Measurements from ENCODE around the gene CFAP69. TPM values are rescaled to one million over a fixed set of nuclear protein-coding genes. Genes with fewer than 3 reads are reported as not detected.

The CFAP69 gene
- total and polyA plus RNA-seq, 4 experiments from 2014 or later = 0.58 TPM; not detected in 3

DNA sequence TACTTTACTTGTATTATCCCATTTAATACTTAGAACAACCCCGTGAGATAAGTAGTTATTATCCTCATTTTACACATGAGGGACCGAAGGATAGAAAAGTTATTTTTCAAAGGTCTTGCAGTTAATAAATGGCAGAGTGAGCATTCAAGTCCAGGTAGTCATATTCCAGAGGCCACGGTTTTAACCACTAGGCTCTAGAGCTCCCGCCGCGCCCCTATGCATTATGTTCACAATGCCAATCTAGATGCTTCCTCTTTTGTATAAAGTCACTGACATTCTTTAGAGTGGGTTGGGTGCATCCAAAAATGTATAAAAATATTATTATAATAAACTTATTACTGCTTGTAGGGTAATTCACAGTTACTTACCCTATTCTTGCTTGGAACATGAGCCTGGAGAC is 11.4 kb upstream of the CFAP69 start:
- Histone ChIP-seq H3K4me3 (ENCODE audit: low read length in 2 of 2) (no peak overlapping the region), H3K27ac (ENCODE audit: low read depth, low read length) (no peak overlapping the region), H3K27me3 (ENCODE audit: insufficient read depth, low read length) (no peaks in the 10 kb centered on the region), H3K4me1 (ENCODE audit: insufficient read depth, low read length) (no peaks in the 10 kb centered on the region), H3K36me3 (ENCODE audit: insufficient read depth, low read length) (no peaks in the 10 kb centered on the region), H3K9me3 (ENCODE audit: control insufficient read depth in 1 of 2, low read length in 2 of 2) (no peaks in the 10 kb centered on the region)
- Mint-ChIP-seq H3K27me3 (peaks cover 4 to 8% of the 10 kb centered on the region in 2 donors), H3K4me3 (no peak overlapping the region), H3K9me3 (no peaks in the 10 kb centered on the region), H3K36me3 (no peaks in the 10 kb centered on the region), H3K4me1 (no peaks in the 10 kb centered on the region), H3K27ac (no peak overlapping the region)
- no peak for DNase-seq
- POLR2A ChIA-PET (ENCODE audit: partially characterized antibody) = no interaction called here
- CTCF ChIA-PET (ENCODE audit: partially characterized antibody) = no interaction called here
- intact Hi-C loops (cut with micrococcal nuclease) = no loop called here

DNA sequence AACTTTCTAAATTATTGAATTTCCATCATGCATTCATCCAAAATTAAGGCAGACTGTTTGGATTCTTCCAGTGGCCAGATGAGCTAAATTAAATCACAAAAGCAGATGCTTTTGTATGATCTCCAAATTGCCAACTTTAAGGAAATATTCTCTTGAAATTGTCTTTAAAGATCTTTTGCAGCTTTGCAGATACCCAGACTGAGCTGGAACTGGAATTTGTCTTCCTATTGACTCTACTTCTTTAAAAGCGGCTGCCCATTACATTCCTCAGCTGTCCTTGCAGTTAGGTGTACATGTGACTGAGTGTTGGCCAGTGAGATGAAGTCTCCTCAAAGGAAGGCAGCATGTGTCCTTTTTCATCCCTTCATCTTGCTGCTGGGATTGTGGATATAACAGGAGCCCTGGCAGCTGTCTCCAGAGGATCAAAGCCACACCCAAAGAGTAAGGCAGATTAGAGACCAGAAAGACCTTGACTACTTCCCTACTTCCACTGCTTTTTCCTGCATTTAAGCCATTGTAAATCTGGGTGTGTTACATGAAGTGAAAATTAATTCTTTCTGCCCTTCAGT is 8.2 kb upstream of the CFAP69 start:
- no peaks in the 10 kb centered on the region for H3K4me1 ChIP-seq (ENCODE audit: insufficient read depth, low read length)
- no peaks in the 10 kb centered on the region for H3K27me3 ChIP-seq (ENCODE audit: insufficient read depth, low read length)
- no peaks in the 10 kb centered on the region for H3K9me3 ChIP-seq (ENCODE audit: control insufficient read depth in 1 of 2, low read length in 2 of 2)
- no peaks in the 10 kb centered on the region for H3K36me3 ChIP-seq (ENCODE audit: insufficient read depth, low read length)
- intact Hi-C loops (cut with micrococcal nuclease) = no loop called here
- peaks cover 0 to 3% (median under 1%) of the 10 kb centered on the region in 4 donors for H3K4me1 Mint-ChIP-seq
- H3K9me3 Mint-ChIP-seq = no peaks in the 10 kb centered on the region
- no peak overlapping the region for H3K27ac Mint-ChIP-seq
- POLR2A ChIA-PET (ENCODE audit: partially characterized antibody) = no interaction called here
- H3K27ac ChIP-seq (ENCODE audit: low read depth, low read length) = no peak overlapping the region
- no peaks in the 10 kb centered on the region for H3K36me3 Mint-ChIP-seq
- H3K27me3 Mint-ChIP-seq = peaks cover 2 to 3% of the 10 kb centered on the region in 2 donors
- CTCF ChIA-PET (ENCODE audit: partially characterized antibody) = no interaction called here
- no peak overlapping the region for H3K4me3 ChIP-seq (ENCODE audit: low read length in 2 of 2)
- no peak overlapping the region for H3K4me3 Mint-ChIP-seq
- no peak for DNase-seq

DNA sequence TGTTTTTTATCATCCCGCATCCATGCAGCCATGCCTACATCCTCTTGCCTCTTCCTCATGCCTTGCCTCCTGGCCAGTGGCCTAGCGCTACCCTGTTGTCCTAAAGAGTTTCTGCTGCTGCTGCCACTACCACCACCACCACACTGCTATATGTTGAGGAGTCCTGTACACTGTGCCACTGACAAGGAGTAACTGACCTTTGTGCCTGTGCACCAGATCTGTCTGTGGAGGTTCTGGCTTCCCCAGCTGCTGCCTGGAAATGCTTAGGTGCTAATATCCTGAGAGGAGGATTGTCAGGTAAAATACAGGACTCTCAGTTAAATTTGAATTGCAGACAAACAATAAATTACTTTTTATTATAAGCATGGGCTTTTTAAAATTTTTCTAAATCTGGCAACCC is 7.0 kb upstream of the CFAP69 start:
- intact Hi-C loops (cut with micrococcal nuclease) = no loop called here
- H3K4me1 ChIP-seq (ENCODE audit: insufficient read depth, low read length) = no peaks in the 10 kb centered on the region
- Mint-ChIP-seq H3K9me3 (no peaks in the 10 kb centered on the region), H3K4me3 (no peak overlapping the region), H3K27ac (no peak overlapping the region), H3K36me3 (no peaks in the 10 kb centered on the region), H3K4me1 (peaks cover 0 to 3% (median under 1%) of the 10 kb centered on the region in 4 donors), H3K27me3 (peaks cover 2 to 3% of the 10 kb centered on the region in 2 donors)
- no peak for DNase-seq
- H3K36me3 ChIP-seq (ENCODE audit: insufficient read depth, low read length) = no peaks in the 10 kb centered on the region
- no peak overlapping the region for H3K4me3 ChIP-seq (ENCODE audit: low read length in 2 of 2)
- no peak overlapping the region for H3K27ac ChIP-seq (ENCODE audit: low read depth, low read length)
- ChIA-PET CTCF (ENCODE audit: partially characterized antibody) (no interaction called here), POLR2A (ENCODE audit: partially characterized antibody) (no interaction called here)
- H3K9me3 ChIP-seq (ENCODE audit: control insufficient read depth in 1 of 2, low read length in 2 of 2) = no peaks in the 10 kb centered on the region
- H3K27me3 ChIP-seq (ENCODE audit: insufficient read depth, low read length) = no peaks in the 10 kb centered on the region

GRCh38 chr7:90238583-90238982 is 6.4 kb upstream of the CFAP69 start:
- no peaks in the 10 kb centered on the region for H3K36me3 ChIP-seq (ENCODE audit: insufficient read depth, low read length)
- Mint-ChIP-seq H3K4me1 (peaks cover 0 to 5% (median 2%) of the 10 kb centered on the region in 4 donors), H3K4me3 (no peak overlapping the region), H3K27ac (no peak overlapping the region), H3K27me3 (peaks cover 3 to 4% of the 10 kb centered on the region in 2 donors), H3K36me3 (no peaks in the 10 kb centered on the region), H3K9me3 (no peaks in the 10 kb centered on the region)
- H3K4me3 ChIP-seq (ENCODE audit: low read length in 2 of 2) = no peak overlapping the region
- ChIA-PET POLR2A (ENCODE audit: partially characterized antibody) (no interaction called here), CTCF (ENCODE audit: partially characterized antibody) (no interaction called here)
- intact Hi-C loops (cut with micrococcal nuclease) = no loop called here
- no peaks in the 10 kb centered on the region for H3K27me3 ChIP-seq (ENCODE audit: insufficient read depth, low read length)
- H3K27ac ChIP-seq (ENCODE audit: low read depth, low read length) = no peak overlapping the region
- no peaks in the 10 kb centered on the region for H3K4me1 ChIP-seq (ENCODE audit: insufficient read depth, low read length)
- DNase-seq = no peak
- no peaks in the 10 kb centered on the region for H3K9me3 ChIP-seq (ENCODE audit: control insufficient read depth in 1 of 2, low read length in 2 of 2)

DNA sequence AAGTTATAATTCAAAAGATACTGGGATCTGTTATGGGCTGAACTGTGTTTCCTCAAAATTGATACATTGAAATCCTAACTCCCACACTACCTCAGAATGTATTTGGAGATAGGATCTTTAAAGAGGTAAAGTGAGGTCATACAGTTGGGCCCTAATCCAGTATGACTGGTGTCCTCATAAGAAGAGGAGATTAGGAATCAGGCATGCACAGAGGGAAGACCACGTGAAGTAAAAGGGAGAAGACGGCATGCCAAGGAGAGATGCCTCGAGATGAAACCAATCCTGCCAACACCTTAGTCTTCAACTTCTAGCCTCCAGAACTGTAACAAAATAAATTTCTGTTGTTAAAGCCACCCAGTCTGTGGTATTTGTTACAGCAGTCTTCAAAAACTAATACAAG is 5.9 kb upstream of the CFAP69 start:
- Mint-ChIP-seq H3K4me3 (no peak overlapping the region), H3K9me3 (no peaks in the 10 kb centered on the region), H3K27me3 (peaks cover 3 to 7% of the 10 kb centered on the region in 2 donors), H3K4me1 (peaks cover under 1 to 8% (median 4%) of the 10 kb centered on the region in 4 donors), H3K36me3 (no peaks in the 10 kb centered on the region), H3K27ac (peak overlapping the region in 1 of 7 donors; percentile 46)
- DNase-seq = no peak
- H3K27ac ChIP-seq (ENCODE audit: low read depth, low read length) = no peak overlapping the region
- no peaks in the 10 kb centered on the region for H3K9me3 ChIP-seq (ENCODE audit: control insufficient read depth in 1 of 2, low read length in 2 of 2)
- intact Hi-C loops (cut with micrococcal nuclease) = no loop called here
- CTCF ChIA-PET (ENCODE audit: partially characterized antibody) = no interaction called here
- no peaks in the 10 kb centered on the region for H3K27me3 ChIP-seq (ENCODE audit: insufficient read depth, low read length)
- H3K36me3 ChIP-seq (ENCODE audit: insufficient read depth, low read length) = no peaks in the 10 kb centered on the region
- peaks cover under 1% of the 10 kb centered on the region for H3K4me1 ChIP-seq (ENCODE audit: insufficient read depth, low read length)
- H3K4me3 ChIP-seq (ENCODE audit: low read length in 2 of 2) = no peak overlapping the region
- POLR2A ChIA-PET (ENCODE audit: partially characterized antibody) = no interaction called here

- Histone ChIP-seq H3K4me3 (ENCODE audit: low read length in 2 of 2) (no peak overlapping the region), H3K27me3 (ENCODE audit: insufficient read depth, low read length) (no peaks in the 10 kb centered on the region), H3K9me3 (ENCODE audit: control insufficient read depth in 1 of 2, low read length in 2 of 2) (no peaks in the 10 kb centered on the region), H3K27ac (ENCODE audit: low read depth, low read length) (no peak overlapping the region), H3K4me1 (ENCODE audit: insufficient read depth, low read length) (peaks cover 8% of the 10 kb centered on the region), H3K36me3 (ENCODE audit: insufficient read depth, low read length) (no peaks in the 10 kb centered on the region)
- Mint-ChIP-seq H3K36me3 (peaks cover 0 to 2% of the 10 kb centered on the region in 2 donors), H3K4me1 (peaks cover 4 to 13% (median 8%) of the 10 kb centered on the region in 4 donors), H3K27me3 (peaks cover 5 to 8% of the 10 kb centered on the region in 2 donors), H3K27ac (no peak overlapping the region), H3K9me3 (no peaks in the 10 kb centered on the region), H3K4me3 (peak overlapping the region in 5 of 8 donors; percentile 3 to 75 (median 47))
- ChIA-PET CTCF (ENCODE audit: partially characterized antibody) (no interaction called here), POLR2A (ENCODE audit: partially characterized antibody) (no interaction called here)
- no peak for DNase-seq
- intact Hi-C loops (cut with micrococcal nuclease) = loop anchor here (10.0 kb wide), 1 partner anchor 165 kb away; the partner anchor contains the start of gene CLDN12
Measured at GRCh38 chr7:90239625-90240228, 5.2 kb upstream of the CFAP69 start.

DNA sequence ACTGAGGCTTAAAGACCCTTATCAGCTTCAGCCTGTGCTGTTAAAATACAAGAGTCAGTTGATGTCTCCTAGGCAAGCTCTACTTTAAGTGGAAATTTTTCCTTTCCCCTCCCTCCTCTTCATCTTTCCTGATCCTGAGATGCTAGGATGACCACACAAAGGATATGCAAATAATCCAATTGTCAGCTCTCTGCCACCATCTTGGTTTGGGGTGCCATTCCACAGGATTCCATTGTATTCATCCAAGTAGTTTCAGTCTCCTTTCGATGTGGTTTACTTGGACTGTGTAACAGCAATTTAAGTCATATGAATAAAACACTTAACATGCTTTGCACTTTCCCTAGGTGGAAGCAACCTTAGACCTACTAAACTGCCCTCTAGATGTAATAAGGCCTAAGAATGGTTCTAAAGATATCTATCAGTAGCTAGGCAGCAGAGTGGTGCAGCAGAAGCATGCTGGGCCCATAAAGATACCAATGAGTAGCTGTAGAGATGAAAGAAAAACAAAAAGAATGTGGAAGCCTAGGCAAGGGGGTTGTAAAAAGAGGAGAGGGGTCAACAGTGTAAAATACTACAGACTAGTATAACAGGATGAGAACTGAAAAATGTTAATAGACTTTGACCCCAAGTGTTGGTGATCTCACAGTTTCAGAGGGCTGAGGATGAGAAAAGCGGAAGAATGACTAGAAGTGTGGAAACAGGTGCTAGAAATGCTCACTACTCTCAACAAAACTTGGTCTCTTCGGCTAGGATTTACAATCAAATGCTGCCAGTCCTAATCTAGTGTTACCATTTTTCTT is 2.4 kb upstream of the CFAP69 start:
- POLR2A ChIA-PET (ENCODE audit: partially characterized antibody) = no interaction called here
- Histone ChIP-seq H3K4me1 (ENCODE audit: insufficient read depth, low read length) (peaks cover 17% of the 10 kb centered on the region), H3K9me3 (ENCODE audit: control insufficient read depth in 1 of 2, low read length in 2 of 2) (no peaks in the 10 kb centered on the region), H3K36me3 (ENCODE audit: insufficient read depth, low read length) (no peaks in the 10 kb centered on the region), H3K4me3 (ENCODE audit: low read length in 2 of 2) (no peak overlapping the region), H3K27ac (ENCODE audit: low read depth, low read length) (no peak overlapping the region), H3K27me3 (ENCODE audit: insufficient read depth, low read length) (peaks cover 14% of the 10 kb centered on the region)
- intact Hi-C loops (cut with micrococcal nuclease) = loop anchor here (10.0 kb wide), 1 partner anchor 162 kb away; the partner anchor contains the start of gene CLDN12
- H3K36me3 Mint-ChIP-seq = peaks cover 0 to 4% of the 10 kb centered on the region in 2 donors
- H3K4me3 Mint-ChIP-seq = peak overlapping the region in 1 of 8 donors; percentile 12
- H3K9me3 Mint-ChIP-seq = no peaks in the 10 kb centered on the region
- H3K27ac Mint-ChIP-seq = no peak overlapping the region
- peaks cover 12 to 18% of the 10 kb centered on the region in 2 donors for H3K27me3 Mint-ChIP-seq
- CTCF ChIA-PET (ENCODE audit: partially characterized antibody) = no interaction called here
- peaks cover 13 to 25% (median 24%) of the 10 kb centered on the region in 4 donors for H3K4me1 Mint-ChIP-seq
- DNase-seq = no peak

All from CD4-positive, alpha-beta memory T cell (primary cell).